Stimulated activated CD8-positive, alpha-beta memory T cell treated with anti-CD3 and anti-CD28 coated beads, Interleukin-12 subunit alpha, Interleukin-12 subunit beta, amount 100 ng/mL, for 24 hours (primary cell): ENCODE measurements around the gene RNF113B.

Experiments
- DNase-seq: peaks from one replicate; pipeline ENCODE4 v3.0.0-alpha.2; 2020; ENCODE audit errors: extremely low read depth

Gene RNF113B

GRCh38 chr13:98176777-98177608 lies at the start of gene RNF113B:
Gene RNF113B, minus strand, starts transcription at chr13:98177269. Its CDS starts 33 bp downstream, at chr13:98177236.
- DNase-seq = no peak

GRCh38 chr13:98226496-98226895 lies 49.4 kb upstream of the RNF113B start:
- no peak for DNase-seq

GRCh38 chr13:98225036-98225940 lies 48.2 kb upstream of the RNF113B start:
- no peak for DNase-seq

- no peak for DNase-seq
Observed at GRCh38 chr13:98224557-98224956, 47.5 kb upstream of the RNF113B start.

GRCh38 chr13:98223741-98224140 lies 46.7 kb upstream of the RNF113B start:
- no peak for DNase-seq

- no peak for DNase-seq
Observed at GRCh38 chr13:98222816-98223215, 45.7 kb upstream of the RNF113B start.

- no peak for DNase-seq
Observed at GRCh38 chr13:98222081-98222554, 45.0 kb upstream of the RNF113B start.

GRCh38 chr13:98221234-98221633 lies 44.2 kb upstream of the RNF113B start:
- no peak for DNase-seq

- no peak for DNase-seq
Observed at GRCh38 chr13:98220271-98220791, 43.3 kb upstream of the RNF113B start.

- no peak for DNase-seq
Observed at GRCh38 chr13:98219685-98220084, 42.6 kb upstream of the RNF113B start.

GRCh38 chr13:98217597-98217996 lies 40.5 kb upstream of the RNF113B start:
- DNase-seq = no peak

- no peak for DNase-seq
Observed at GRCh38 chr13:98216711-98217285, 39.7 kb upstream of the RNF113B start.

GRCh38 chr13:98216135-98216565 lies 39.1 kb upstream of the RNF113B start:
- no peak for DNase-seq

GRCh38 chr13:98215508-98215907 lies 38.4 kb upstream of the RNF113B start:
- no peak for DNase-seq

- no peak for DNase-seq
Observed at GRCh38 chr13:98214707-98215106, 37.6 kb upstream of the RNF113B start.

GRCh38 chr13:98214008-98214643 lies 37.1 kb upstream of the RNF113B start:
- DNase-seq = no peak

- no peak for DNase-seq
Observed at GRCh38 chr13:98213354-98213753, 36.3 kb upstream of the RNF113B start.

GRCh38 chr13:98212763-98213162 lies 35.7 kb upstream of the RNF113B start:
- no peak for DNase-seq

GRCh38 chr13:98208606-98209005 lies 31.5 kb upstream of the RNF113B start:
- no peak for DNase-seq

GRCh38 chr13:98207416-98207815 lies 30.3 kb upstream of the RNF113B start:
- DNase-seq = no peak

- no peak for DNase-seq
Observed at GRCh38 chr13:98206946-98207345, 29.9 kb upstream of the RNF113B start.
